AG09319 (cell line): ENCODE results near the gene SDC1.

Source experiments
- DNase-seq: peaks from one replicate; pipeline ENCODE4 v3.0.0-alpha.2; 2010; ENCODE audit warnings: low read depth; ENCODE audit errors: extremely low read depth
- CTCF ChIP-seq: IDR thresholded peaks from 2 replicates; pipeline ENCODE4 v1.5.1; 2011; ENCODE audit warnings: low read depth, mild to moderate bottlenecking, inconsistent platforms, low read length, moderate library complexity

SDC1 gene

GRCh38 chr2:20203521-20204225 lies 21.3 kb downstream of the SDC1 start:
- no peak for DNase-seq
- no peak for TF ChIP-seq CTCF

DNA sequence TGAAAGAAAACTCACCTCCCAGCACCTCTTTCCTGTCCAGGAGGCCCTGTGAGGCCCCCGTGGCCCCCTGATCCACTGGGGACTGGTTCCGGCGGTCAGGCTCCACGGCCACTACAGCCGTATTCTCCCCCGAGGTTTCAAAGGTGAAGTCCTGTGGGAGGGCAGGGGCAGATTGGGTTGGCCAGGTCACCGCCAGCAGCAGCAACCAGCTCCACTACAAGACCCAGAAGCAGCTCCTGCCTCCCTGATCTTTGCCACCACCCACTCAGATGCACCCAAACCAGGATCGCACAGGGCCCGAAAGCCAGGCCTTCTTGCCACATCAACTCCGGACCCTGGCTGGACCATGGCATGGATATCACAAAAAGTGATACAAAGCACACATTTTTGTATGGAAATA lies 21.9 kb downstream of the SDC1 start:
- DNase-seq = no peak
- TF ChIP-seq CTCF = no peak

DNA sequence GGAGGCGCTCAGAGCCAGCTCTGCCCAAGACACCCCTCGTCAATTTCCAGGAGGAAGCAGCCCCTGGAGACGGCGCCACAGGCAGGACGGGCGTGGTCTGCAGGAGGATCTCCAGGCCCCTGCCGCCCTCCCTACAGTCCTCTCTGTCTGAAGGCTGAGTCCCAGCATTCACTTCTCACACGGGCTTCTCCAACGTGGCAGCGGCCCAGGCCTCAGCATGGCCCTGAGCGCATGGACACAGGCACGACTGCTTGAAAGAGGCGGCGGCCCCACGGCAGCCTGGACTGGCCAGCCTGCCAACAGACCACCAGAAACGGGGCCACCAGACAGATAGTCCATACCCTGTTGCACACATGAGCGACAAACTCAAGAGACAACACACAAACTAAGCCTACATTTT lies 23.3 kb downstream of the SDC1 start:
- TF ChIP-seq CTCF = no peak
- DNase-seq = no peak

GRCh38 chr2:20200697-20201555 lies 24.0 kb downstream of the SDC1 start:
- no peak for TF ChIP-seq CTCF
- no peak for DNase-seq

GRCh38 chr2:20199633-20200270 lies 25.2 kb downstream of the SDC1 start:
- no peak for TF ChIP-seq CTCF
- DNase-seq = no peak

DNA sequence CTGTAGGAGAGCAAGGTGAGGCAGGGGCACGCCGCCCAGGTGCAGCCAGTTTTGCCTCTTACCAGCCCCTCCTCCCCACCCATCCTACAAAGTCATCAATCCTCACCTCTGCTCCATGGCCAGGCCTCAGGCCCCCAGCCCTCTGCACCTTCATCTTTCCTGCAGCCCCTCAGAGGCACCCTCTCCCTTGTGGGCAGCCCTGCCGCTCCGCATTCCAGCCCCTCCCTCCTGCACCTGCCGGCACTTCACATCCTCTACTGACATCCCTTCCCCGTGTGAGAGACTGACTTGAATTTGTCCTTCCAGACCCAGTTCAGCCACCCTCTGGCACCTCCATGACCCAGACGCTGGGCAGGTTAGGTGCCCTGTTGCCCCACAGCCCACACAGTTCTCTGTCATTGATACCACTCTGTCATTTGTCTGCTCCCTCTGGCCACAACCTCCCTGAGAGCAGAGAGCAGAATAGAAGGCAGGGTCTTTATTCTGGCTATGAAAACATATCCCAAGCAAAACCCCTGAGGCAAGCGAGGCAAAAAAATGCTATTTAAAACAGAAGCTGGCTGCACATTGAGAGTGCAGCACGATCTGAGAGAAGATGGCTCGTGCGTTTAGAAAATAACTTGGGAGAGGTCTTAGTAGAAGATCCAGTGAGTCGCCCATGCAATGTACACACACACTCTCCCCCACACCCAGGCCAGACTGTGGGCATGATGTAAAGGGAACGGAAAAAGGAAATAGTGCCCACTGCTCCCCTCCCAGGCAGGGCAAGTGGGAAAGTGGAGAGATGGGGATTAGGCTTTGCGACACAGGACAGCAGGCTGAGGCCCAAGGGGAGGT lies 25.9 kb downstream of the SDC1 start:
- DNase-seq = no peak
- TF ChIP-seq CTCF = no peak
